BLaER1 treated with 17β-estradiol and CSF1 and Interleukin-3, amounts not matched to agents 10 nM and 100 nM (cell line): ENCODE results near the gene PITPNC1.

ENCODE experiments used
- H3K27ac ChIP-seq, 11 experiments: shearing (Covaris generic); formaldehyde crosslinking; 2 replicates each; pipeline ENCODE4 v1.8.1; 2022
- H3K27me3 ChIP-seq, 11 experiments: shearing (Covaris generic); formaldehyde crosslinking; 2 replicates each; pipeline ENCODE4 v1.8.1; 2022
- H3K36me3 ChIP-seq, 11 experiments: shearing (Covaris generic); formaldehyde crosslinking; 2 replicates each; pipeline ENCODE4 v1.8.1; 2022
- H3K4me1 ChIP-seq, 10 experiments: shearing (Covaris generic); formaldehyde crosslinking; 2 replicates each; pipeline ENCODE4 v1.8.1; 2022
- H3K4me2 ChIP-seq, 11 experiments: shearing (Covaris generic); formaldehyde crosslinking; 2 replicates each; pipeline ENCODE4 v1.8.1; 2022
- H3K4me3 ChIP-seq, 10 experiments: shearing (Covaris generic); formaldehyde crosslinking; 2 replicates each; pipeline ENCODE4 v1.8.1; 2022
- H3K9ac ChIP-seq, 11 experiments: shearing (Covaris generic); formaldehyde crosslinking; 2 replicates each; pipeline ENCODE4 v1.8.1; 2022
- H3K9me3 ChIP-seq, 11 experiments: shearing (Covaris generic); formaldehyde crosslinking; replicated peaks in 1 of 11; 2 replicates each; pipeline ENCODE4 v1.8.1; 2022
- H4K20me1 ChIP-seq, 11 experiments: shearing (Covaris generic); formaldehyde crosslinking; 2 replicates each; pipeline ENCODE4 v1.8.1; 2022
- Cebpa-rat ChIP-seq, 11 experiments: shearing (Covaris generic); IDR thresholded peaks; 2 replicates each; pipeline ENCODE4 v1.8.1; 2022

PITPNC1 gene

DNA sequence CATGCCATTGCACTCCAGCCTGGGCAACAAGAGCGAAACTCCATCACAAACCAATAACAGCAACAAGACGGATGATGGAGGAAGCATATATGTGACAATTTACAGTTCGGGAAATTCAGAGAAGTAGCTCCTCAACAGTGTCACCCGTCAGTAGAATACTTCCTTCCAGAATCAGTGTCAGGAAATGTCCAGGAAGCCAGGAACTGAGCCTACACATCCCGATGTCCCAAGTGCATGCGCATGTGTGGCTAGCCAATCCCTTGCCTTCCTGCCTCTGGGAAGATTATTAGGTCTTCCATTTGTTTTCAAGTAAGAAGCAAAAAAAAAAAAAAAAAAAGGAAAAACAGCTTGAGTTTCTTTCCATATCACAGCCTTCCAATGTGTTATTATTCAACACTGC lies 1.4 kb upstream of the PITPNC1 start:
- Histone ChIP-seq H3K4me1 (peaks cover 29 to 48% (median 38%) of the 10 kb centered on the region in 10 experiments), H3K9me3 (peaks cover 0 to 12% (median 5%) of the 10 kb centered on the region in 11 experiments; a peak in 10 of 22 replicates), H3K9ac (peak overlapping the region in 3 of 11 experiments; percentile 88 to 91 (median 89); a peak in 6 of 22 replicates), H4K20me1 (peaks cover 0 to 13% (median 0%) of the 10 kb centered on the region in 11 experiments; a peak in 2 of 22 replicates), H3K27ac (no peak overlapping the region), H3K36me3 (peaks cover 0 to 7% (median 0%) of the 10 kb centered on the region in 11 experiments; a peak in 4 of 22 replicates), H3K27me3 (no peaks in the 10 kb centered on the region), H3K4me3 (peak overlapping the region in 5 of 10 experiments; percentile 89 to 96 (median 95); a peak in 4 of 20 replicates), H3K4me2 (peak overlapping the region; percentile 86 to 100 (median 97))
- no peak for TF ChIP-seq Cebpa-rat (IDR thresholded peaks at IDR 0.05)

GRCh38 chr17:67376415-67376736 lies 705 bp upstream of the PITPNC1 start:
- Histone ChIP-seq H3K36me3 (peaks cover 0 to 14% (median 0%) of the 10 kb centered on the region in 11 experiments; a peak in 4 of 22 replicates), H3K4me1 (peaks cover 29 to 50% (median 38%) of the 10 kb centered on the region in 10 experiments), H3K9me3 (peaks cover 0 to 12% (median 5%) of the 10 kb centered on the region in 11 experiments; a peak in 10 of 22 replicates), H3K4me3 (peak overlapping the region; percentile 78 to 96 (median 86)), H3K27me3 (no peaks in the 10 kb centered on the region), H3K9ac (peak overlapping the region; percentile 84 to 92 (median 89); a peak in 21 of 22 replicates), H4K20me1 (peaks cover 0 to 13% (median 0%) of the 10 kb centered on the region in 11 experiments; a peak in 2 of 22 replicates), H3K4me2 (peak overlapping the region; percentile 86 to 100 (median 97)), H3K27ac (peak overlapping the region in 7 of 11 experiments; percentile 85 to 90 (median 88); a peak in 12 of 22 replicates)
- TF ChIP-seq Cebpa-rat (IDR thresholded peaks at IDR 0.05) = no peak

DNA sequence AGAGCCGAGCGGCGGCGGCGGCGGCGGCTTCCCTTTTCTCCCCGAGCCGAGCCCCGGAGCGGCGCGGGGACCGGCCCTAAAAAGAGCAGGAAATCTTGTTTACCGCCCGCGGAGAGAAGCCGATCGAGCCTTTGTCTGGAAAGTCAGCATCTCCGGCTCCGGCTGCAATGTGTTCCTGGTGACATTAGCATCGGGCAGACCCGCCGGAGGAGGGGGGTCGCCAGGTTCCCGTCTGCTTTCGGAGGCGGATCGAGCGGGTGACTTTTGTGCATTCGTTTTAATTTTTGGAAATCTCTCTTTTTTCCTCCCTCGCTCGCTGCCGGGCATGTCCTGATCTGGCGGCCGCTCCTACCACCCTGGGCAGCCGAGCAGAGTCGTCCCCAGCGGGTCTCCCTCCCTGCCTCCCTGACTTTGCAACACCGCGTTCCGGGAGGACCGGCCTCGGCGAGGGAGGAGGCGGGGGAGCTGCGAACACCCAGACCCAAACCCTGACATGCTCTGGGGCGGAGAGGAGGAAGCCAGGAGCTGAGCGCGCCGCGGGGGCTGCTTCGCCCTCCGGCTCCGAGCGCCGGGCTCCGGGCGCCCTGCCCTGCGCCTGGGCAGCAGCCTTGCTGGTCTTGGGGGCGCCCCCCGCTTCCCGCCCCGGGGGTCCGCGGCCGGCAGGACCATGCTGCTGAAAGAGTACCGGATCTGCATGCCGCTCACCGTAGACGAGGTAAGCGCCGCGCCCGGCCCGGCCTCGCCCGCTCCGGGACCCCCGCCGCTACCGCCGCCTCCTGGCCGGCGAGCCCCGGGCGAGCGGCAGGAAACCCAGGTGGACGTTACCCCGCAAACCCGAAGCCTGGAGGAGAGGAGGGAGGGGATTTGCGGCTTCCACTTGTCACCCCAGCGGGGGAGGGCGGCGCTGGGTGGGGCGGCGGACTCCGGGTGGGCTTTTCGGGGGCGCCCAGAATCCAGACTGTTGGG lies 690 bp downstream of the PITPNC1 start:
- Histone ChIP-seq H4K20me1 (peaks cover 0 to 13% (median 0%) of the 10 kb centered on the region in 11 experiments; a peak in 2 of 22 replicates), H3K27me3 (no peaks in the 10 kb centered on the region), H3K4me1 (peaks cover 29 to 61% (median 41%) of the 10 kb centered on the region in 10 experiments), H3K9ac (peak overlapping the region; percentile 84 to 92 (median 89)), H3K4me3 (peak overlapping the region; percentile 78 to 96 (median 86)), H3K4me2 (peak overlapping the region; percentile 86 to 100 (median 97)), H3K27ac (peak overlapping the region; percentile 73 to 90 (median 86)), H3K36me3 (peaks cover 0 to 14% (median 0%) of the 10 kb centered on the region in 11 experiments; a peak in 4 of 22 replicates), H3K9me3 (peaks cover 0 to 12% (median 5%) of the 10 kb centered on the region in 11 experiments; a peak in 10 of 22 replicates)
- no peak for TF ChIP-seq Cebpa-rat (IDR thresholded peaks at IDR 0.05)

DNA sequence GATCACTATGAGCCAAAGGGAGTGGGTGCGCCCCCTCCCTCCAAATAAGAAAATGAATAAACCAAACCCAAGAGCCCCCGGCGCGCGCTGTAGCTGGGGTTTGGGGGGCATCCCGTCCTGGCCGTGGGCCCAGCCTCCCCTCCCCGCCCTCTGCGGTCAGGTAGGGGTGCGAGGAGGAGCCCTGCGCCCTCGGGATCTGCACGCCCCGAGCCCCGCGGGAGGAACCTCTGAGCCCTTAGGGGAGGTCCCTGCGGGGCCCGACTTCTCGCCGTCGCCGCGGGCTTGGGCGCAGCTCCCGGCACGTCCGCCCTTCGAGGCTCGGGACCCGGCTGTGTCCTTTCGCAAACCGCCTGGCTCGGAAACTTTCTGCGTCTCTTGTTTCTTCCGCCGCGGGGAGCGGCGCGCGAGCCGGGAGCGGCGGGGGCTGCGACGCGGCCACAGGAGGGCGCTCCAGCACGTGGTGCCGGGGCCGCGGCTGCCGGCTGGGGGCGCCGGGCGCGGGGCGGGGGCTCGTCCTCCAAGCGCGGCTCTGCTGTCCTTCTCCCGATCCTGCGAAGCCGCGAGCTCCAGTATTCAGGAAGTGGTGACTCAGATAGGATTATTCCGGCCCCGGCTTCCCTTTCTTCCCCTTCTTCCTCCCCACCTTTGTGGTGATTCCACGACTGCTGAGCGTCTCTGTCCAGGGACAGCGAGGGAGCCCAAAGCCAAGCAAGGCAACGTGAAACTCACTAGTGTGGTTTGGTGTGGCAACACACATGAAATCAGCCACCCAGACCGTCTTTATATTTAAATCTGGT lies 1.6 kb downstream of the PITPNC1 start:
- Histone ChIP-seq H3K4me1 (peaks cover 35 to 70% (median 50%) of the 10 kb centered on the region in 10 experiments), H3K4me2 (peak overlapping the region; percentile 86 to 100 (median 97)), H3K27ac (peak overlapping the region; percentile 73 to 90 (median 86)), H3K9me3 (peaks cover 0 to 12% (median 5%) of the 10 kb centered on the region in 11 experiments; a peak in 10 of 22 replicates), H4K20me1 (peaks cover 0 to 13% (median 0%) of the 10 kb centered on the region in 11 experiments; a peak in 2 of 22 replicates), H3K27me3 (no peaks in the 10 kb centered on the region), H3K9ac (peak overlapping the region; percentile 84 to 92 (median 89)), H3K4me3 (peak overlapping the region; percentile 78 to 96 (median 86)), H3K36me3 (peaks cover 0 to 14% (median 0%) of the 10 kb centered on the region in 11 experiments; a peak in 4 of 22 replicates)
- TF ChIP-seq Cebpa-rat (IDR thresholded peaks at IDR 0.05) = peak in 3 of 11 experiments; percentile 22 to 53 (median 32); a peak in 3 of 22 replicates

- Histone ChIP-seq H3K27ac (peak overlapping the region in 9 of 11 experiments; percentile 81 to 90 (median 88); a peak in 18 of 22 replicates), H3K4me3 (peak overlapping the region; percentile 78 to 96 (median 86)), H3K36me3 (peaks cover 0 to 14% (median 0%) of the 10 kb centered on the region in 11 experiments; a peak in 4 of 22 replicates), H4K20me1 (peaks cover 0 to 13% (median 0%) of the 10 kb centered on the region in 11 experiments; a peak in 2 of 22 replicates), H3K4me2 (peak overlapping the region; percentile 86 to 100 (median 97)), H3K4me1 (peaks cover 37 to 72% (median 53%) of the 10 kb centered on the region in 10 experiments), H3K27me3 (no peaks in the 10 kb centered on the region), H3K9ac (peak overlapping the region; percentile 84 to 92 (median 89); a peak in 21 of 22 replicates), H3K9me3 (peaks cover 0 to 12% (median 5%) of the 10 kb centered on the region in 11 experiments; a peak in 11 of 22 replicates)
- no peak for TF ChIP-seq Cebpa-rat (IDR thresholded peaks at IDR 0.05)
Observed at GRCh38 chr17:67379251-67379630, 2.2 kb downstream of the PITPNC1 start.

DNA sequence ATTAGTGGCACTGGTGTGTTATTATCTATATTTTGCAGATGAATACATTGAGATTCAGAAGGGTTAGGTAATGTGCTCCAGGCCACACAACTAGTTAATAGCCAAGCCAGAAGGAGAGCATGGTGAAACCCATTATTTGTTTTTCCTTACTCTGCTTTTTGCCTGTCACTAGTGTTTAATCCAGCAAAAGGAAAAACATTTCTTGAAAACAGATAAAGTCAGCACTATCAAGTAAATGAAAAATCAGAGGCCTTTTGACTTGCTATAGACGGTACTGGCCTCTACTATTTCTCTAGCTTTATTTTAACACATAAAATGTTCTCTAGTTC lies 4.8 kb downstream of the PITPNC1 start:
- Histone ChIP-seq H3K36me3 (peaks cover 0 to 25% (median 0%) of the 10 kb centered on the region in 11 experiments; a peak in 8 of 22 replicates), H3K4me2 (peak overlapping the region in 2 of 11 experiments; percentile 14 to 83; a peak in 1 of 22 replicates), H3K9ac (no peak overlapping the region), H3K9me3 (peaks cover 0 to 24% (median 12%) of the 10 kb centered on the region in 11 experiments; a peak in 18 of 22 replicates), H3K4me3 (no peak overlapping the region), H3K27ac (no peak overlapping the region), H3K4me1 (peaks cover 16 to 63% (median 32%) of the 10 kb centered on the region in 10 experiments), H4K20me1 (peaks cover 0 to 13% (median 0%) of the 10 kb centered on the region in 11 experiments; a peak in 2 of 22 replicates), H3K27me3 (no peaks in the 10 kb centered on the region)
- no peak for TF ChIP-seq Cebpa-rat (IDR thresholded peaks at IDR 0.05)

- Histone ChIP-seq H4K20me1 (peaks cover 0 to 6% (median 0%) of the 10 kb centered on the region in 11 experiments; a peak in 1 of 22 replicates), H3K4me2 (0 out of 22 replicates have a peak overlapping the region, but pooled peaks of 1 of the 11 experiments have one; percentile 83), H3K27me3 (no peaks in the 10 kb centered on the region), H3K9me3 (peaks cover 0 to 13% (median 9%) of the 10 kb centered on the region in 11 experiments; a peak in 15 of 22 replicates), H3K27ac (no peak overlapping the region), H3K9ac (no peak overlapping the region), H3K36me3 (peaks cover 0 to 22% (median 0%) of the 10 kb centered on the region in 11 experiments; a peak in 7 of 22 replicates), H3K4me1 (peaks cover 38 to 86% (median 57%) of the 10 kb centered on the region in 10 experiments), H3K4me3 (no peak overlapping the region)
- TF ChIP-seq Cebpa-rat (IDR thresholded peaks at IDR 0.05) = no peak
Observed at GRCh38 chr17:67385122-67385988, 8.3 kb downstream of the PITPNC1 start.
